GM19468 (cell line): ENCODE results near the gene NPY.
"Not testable (repeated sequence)": the region's sequence is repeated elsewhere in the genome, so short reads cannot be mapped to it uniquely, and the experiment has no call there.

Source experiments
- ATAC-seq: cut with Tn5 transposase; IDR thresholded peaks from one replicate; pipeline ENCODE4 v1.9.1; 2021; ENCODE audit warnings: mild to moderate bottlenecking, moderate library complexity, moderate number of reproducible peaks; ENCODE audit not compliant: unreplicated experiment; ENCODE audit errors: extremely low read depth

The NPY gene

GRCh38 chr7:24283897-24284698 is at the start of gene NPY:
Gene NPY (plus strand): TSS chr7:24284190. CDS start chr7:24285241, 1,051 bp downstream.
- no peak for ATAC-seq

GRCh38 chr7:24239260-24239659 is 44.7 kb upstream of the NPY start:
- ATAC-seq = no peak

DNA sequence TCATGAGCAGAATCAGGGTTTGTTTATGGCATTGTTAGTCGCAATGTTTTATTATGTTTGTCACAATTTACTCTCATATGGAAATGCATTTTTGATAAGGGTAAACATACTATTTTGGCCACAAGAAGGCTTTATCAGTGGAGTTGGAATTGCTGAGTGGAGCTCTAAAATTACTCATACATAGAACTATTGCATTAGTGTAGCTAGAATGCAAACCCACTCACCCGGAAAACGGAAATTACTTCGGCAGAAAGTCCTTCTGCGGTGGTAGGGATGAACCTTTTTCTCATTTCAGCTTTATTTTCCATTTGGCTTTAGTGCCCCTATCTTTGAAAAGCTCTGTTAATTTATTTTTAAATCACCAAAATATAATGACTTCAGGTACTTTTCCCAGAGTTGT is 42.8 kb upstream of the NPY start:
- no peak for ATAC-seq

GRCh38 chr7:24244554-24244953 is 39.4 kb upstream of the NPY start:
- ATAC-seq = no peak

GRCh38 chr7:24245362-24245761 is 38.6 kb upstream of the NPY start:
- no peak for ATAC-seq

DNA sequence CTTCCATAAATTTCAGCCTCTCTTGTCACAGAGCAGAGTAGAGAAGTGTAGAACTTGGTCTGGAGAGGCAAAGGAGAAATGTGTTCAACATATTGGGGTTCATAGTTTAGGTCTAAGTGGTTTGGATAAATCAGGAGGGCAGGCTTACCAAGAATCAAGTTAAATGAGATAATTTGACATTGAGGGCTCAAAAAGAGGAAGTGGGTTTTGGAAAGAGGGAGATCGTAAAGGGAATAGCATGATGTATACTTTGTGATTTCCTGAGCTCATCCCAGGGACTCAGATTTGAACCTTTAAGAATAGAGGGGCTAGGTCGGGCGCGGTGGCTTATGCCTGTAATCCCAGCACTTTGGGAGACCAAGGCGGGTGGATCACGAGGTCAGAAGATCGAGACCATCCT is 34.7 kb upstream of the NPY start:
- no peak for ATAC-seq

GRCh38 chr7:24251568-24251967 is 32.4 kb upstream of the NPY start:
- no peak for ATAC-seq

GRCh38 chr7:24255139-24255538 is 28.9 kb upstream of the NPY start:
- ATAC-seq = no peak

GRCh38 chr7:24258324-24258723 is 25.7 kb upstream of the NPY start:
- not testable (repeated sequence) for ATAC-seq

- no peak for ATAC-seq
Measured at GRCh38 chr7:24271938-24272337, 12.1 kb upstream of the NPY start.

GRCh38 chr7:24279512-24279911 is 4.5 kb upstream of the NPY start:
- no peak for ATAC-seq

DNA sequence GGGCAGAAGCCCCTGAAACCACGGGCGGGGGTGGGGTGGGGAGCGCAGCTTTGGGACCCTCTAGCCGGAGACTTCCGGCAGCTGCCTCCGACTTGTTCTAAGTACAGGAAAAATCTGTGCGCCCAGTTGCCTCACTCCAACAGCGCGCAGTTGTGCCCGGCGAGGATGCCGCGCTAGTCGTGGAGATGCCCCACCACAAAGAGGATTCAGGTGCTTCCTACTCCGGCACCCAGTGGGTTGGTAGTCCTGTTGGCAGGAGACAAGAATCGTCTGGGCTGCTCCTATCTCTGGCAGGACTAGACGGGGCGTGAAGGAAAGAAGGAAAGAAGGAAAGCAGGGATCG is 465 bp upstream of the NPY start:
- no peak for ATAC-seq

- no peak for ATAC-seq
Measured at GRCh38 chr7:24284699-24285506, 913 bp downstream of the NPY start.

- ATAC-seq = peak; percentile 97
Measured at GRCh38 chr7:24290004-24290641, 6.1 kb downstream of the NPY start.

DNA sequence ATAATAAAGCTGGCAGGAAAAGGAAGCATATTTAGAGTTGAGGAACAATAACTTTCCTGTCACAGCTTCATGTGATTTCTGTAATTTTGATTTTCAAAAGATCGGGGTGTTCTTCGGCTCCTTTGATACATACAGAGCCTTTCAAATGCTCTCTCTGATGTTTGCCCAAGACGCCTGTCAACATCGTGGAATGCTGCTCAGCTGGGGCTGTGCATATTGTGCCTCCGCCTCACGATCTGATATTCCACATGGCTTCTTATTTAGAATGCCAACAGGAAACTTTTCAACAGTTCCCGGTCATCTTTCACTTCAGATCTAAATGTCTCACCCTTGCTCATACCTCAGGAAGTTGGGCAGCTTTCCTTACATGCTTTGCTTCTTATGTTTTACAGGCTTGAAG is 7.3 kb downstream of the NPY start:
- no peak for ATAC-seq

- no peak for ATAC-seq
Measured at GRCh38 chr7:24297362-24297761, 13.4 kb downstream of the NPY start.

DNA sequence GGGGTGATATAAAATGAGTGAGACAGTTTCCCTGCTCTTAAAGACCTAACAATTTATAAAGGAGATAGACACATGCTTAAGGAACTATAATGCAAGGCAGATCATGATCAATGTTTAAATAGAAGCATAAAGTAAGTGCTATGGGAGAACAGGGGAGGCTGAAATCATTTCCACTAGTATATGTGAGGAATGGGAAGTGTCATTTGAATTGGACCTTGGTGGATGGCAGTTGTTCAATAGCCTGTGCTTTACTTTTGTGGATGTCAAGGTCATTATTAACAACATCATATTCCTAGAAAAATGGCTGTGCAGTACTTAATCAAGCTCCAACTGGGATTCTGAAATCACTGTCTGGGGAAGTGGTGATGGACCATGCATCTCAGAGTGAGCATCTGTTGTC is 14.7 kb downstream of the NPY start:
- no peak for ATAC-seq

DNA sequence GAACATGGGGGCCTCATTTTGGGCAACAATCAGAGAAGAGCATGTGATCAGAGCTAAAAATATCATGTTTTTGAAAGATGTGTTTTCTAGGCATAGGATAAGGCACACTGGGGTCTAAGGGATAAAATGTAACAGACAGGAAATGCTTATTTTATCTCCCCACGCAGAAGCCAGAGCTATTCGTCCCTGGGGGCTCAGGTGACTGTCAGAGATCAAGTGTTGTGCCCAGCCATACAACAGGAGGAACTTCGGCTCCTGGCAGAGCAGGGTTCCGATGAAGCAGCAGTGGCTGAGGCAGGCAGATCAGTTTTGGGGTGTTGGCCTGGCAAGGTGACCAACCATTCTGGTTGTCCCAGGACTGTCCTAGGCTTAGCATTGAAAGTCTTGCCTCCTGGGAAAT is 15.2 kb downstream of the NPY start:
- no peak for ATAC-seq

- no peak for ATAC-seq
Measured at GRCh38 chr7:24301703-24302102, 17.7 kb downstream of the NPY start.

GRCh38 chr7:24304494-24305095 is 20.6 kb downstream of the NPY start:
- ATAC-seq = no peak

DNA sequence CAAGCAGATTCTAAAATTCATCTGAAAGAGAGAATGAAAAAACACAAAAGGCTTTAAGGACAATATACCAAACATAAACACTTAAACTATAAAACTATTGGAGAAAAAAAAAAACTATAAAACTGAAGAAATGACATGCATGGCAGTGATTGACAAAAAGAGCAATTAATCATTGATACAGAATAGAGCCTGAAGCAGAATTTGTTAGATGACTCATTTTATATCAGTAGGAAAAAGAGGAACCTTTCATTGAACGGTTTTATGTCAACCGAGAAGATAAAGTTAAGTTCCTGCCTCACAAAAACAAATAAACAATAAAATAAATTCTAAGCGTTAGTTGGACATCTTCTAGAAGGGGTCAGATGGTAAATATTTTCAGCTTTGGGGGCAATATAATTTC is 23.3 kb downstream of the NPY start:
- ATAC-seq = no peak
